Chondrocyte (in vitro differentiated cells): ENCODE results near the gene GALNT10. TPM values are rescaled to one million over a fixed set of nuclear protein-coding genes. Genes with fewer than 3 reads are reported as not detected.

Experiments used
- DNase-seq: peaks from one replicate; pipeline ENCODE4 v3.0.0; 2021; ENCODE audit warnings: mixed read lengths, low spot score
- H3K27ac Mint-ChIP-seq: one replicate; pipeline ENCODE4 v1.8.0; 2021; ENCODE audit warnings: mild to moderate bottlenecking, moderate library complexity, mixed read lengths; ENCODE audit not compliant: unreplicated experiment
- H3K27me3 Mint-ChIP-seq: 2 replicates; pipeline ENCODE4 v1.8.0; 2021; ENCODE audit warnings: low read depth, mixed read lengths
- H3K36me3 Mint-ChIP-seq: 2 replicates; pipeline ENCODE4 v1.8.0; 2021; ENCODE audit warnings: low read depth, mixed read lengths
- H3K4me1 Mint-ChIP-seq: 2 replicates; pipeline ENCODE4 v1.8.0; 2021; ENCODE audit warnings: low read depth, mild to moderate bottlenecking, mixed read lengths
- H3K4me3 Mint-ChIP-seq: one replicate; pipeline ENCODE4 v1.8.0; 2021; ENCODE audit warnings: mild to moderate bottlenecking, moderate library complexity, mixed read lengths; ENCODE audit not compliant: unreplicated experiment
- H3K9me3 Mint-ChIP-seq: 2 replicates; pipeline ENCODE4 v1.8.0; 2021; ENCODE audit warnings: low read depth, mixed read lengths
- total RNA-seq: library from RNA; stranded (reverse); gene quantifications from 3 replicates; pipeline ENCODE4 v1.2.1, GENCODE V29; 2021
- TF ChIP-seq, protein P1 (sequence below): fragments of 200-600 bp; sonication (generic); IDR thresholded peaks from 2 replicates; pipeline ENCODE4 v1.5.0; 2021; ENCODE audit warnings: antibody characterized with exemption, mild to moderate bottlenecking, moderate library complexity

The GALNT10 gene
- total RNA-seq, 1 donor from 2014 or later = 155 TPM

DNA sequence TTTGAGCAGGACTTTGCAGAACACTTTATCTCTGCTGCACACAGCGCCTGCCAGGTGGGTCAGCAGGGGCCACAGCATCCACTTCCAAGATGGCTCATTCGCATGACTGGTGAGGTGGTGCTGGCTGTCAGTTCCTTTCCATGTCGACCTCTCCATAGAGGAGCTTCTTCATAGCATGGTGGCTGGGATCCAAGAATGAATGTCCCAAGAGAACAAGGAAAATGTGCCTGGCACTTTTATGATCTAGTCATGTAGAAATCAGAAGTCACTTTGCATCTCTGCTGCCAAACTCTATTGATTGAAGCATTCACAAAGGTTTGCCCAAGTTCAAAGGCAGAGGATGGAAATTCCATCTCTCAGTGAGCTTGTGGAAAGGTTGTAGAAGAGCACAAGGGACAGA, 85.0 kb downstream of the GALNT10 start:
- H3K4me1 Mint-ChIP-seq = peaks cover 67% of the 10 kb centered on the region
- H3K27me3 Mint-ChIP-seq = no peaks in the 10 kb centered on the region
- DNase-seq = no peak
- no peaks in the 10 kb centered on the region for H3K9me3 Mint-ChIP-seq
- TF ChIP-seq, protein P1, sequence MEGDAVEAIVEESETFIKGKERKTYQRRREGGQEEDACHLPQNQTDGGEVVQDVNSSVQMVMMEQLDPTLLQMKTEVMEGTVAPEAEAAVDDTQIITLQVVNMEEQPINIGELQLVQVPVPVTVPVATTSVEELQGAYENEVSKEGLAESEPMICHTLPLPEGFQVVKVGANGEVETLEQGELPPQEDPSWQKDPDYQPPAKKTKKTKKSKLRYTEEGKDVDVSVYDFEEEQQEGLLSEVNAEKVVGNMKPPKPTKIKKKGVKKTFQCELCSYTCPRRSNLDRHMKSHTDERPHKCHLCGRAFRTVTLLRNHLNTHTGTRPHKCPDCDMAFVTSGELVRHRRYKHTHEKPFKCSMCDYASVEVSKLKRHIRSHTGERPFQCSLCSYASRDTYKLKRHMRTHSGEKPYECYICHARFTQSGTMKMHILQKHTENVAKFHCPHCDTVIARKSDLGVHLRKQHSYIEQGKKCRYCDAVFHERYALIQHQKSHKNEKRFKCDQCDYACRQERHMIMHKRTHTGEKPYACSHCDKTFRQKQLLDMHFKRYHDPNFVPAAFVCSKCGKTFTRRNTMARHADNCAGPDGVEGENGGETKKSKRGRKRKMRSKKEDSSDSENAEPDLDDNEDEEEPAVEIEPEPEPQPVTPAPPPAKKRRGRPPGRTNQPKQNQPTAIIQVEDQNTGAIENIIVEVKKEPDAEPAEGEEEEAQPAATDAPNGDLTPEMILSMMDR = no peak
- no peak overlapping the region for H3K4me3 Mint-ChIP-seq
- no peaks in the 10 kb centered on the region for H3K36me3 Mint-ChIP-seq
- H3K27ac Mint-ChIP-seq = no peak overlapping the region

DNA sequence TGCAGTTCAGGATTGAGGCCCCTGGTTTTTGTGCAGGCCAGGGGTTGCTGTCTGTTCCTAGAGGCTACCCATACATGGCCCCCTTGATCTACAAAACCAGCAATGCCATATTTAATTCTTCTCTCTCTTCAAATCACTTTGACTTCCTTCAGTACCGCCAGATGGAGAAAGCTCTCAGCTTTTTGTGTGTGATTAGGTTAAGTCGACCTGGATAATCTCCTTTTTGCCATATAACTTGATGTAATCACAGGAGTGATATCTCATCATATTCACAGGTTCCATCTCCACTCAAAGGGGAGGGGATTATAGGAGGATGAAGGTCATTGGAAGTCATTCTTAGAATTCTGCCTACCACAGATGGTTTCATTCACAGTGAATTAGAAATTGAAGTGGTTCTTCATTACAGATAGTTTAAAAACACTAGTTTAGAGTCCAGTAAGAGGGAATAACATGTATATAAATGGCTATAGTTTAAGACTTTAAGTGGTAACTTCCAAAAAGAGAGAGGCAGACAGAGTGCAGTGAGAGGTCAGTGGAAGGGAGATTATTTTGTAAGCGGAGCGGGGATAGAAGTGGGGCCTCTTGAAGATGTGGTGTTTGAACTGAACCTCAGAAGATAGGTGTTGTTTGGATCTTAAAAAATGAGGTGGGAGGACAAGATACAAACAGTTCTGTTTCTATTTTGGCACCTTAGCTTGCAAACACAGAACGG, 85.9 kb downstream of the GALNT10 start:
- Mint-ChIP-seq H3K4me1 (peaks cover 65% of the 10 kb centered on the region), H3K36me3 (no peaks in the 10 kb centered on the region), H3K9me3 (no peaks in the 10 kb centered on the region), H3K27me3 (no peaks in the 10 kb centered on the region), H3K27ac (peak overlapping the region; percentile 67), H3K4me3 (no peak overlapping the region)
- TF ChIP-seq, protein P1 = no peak
- no peak for DNase-seq

DNA sequence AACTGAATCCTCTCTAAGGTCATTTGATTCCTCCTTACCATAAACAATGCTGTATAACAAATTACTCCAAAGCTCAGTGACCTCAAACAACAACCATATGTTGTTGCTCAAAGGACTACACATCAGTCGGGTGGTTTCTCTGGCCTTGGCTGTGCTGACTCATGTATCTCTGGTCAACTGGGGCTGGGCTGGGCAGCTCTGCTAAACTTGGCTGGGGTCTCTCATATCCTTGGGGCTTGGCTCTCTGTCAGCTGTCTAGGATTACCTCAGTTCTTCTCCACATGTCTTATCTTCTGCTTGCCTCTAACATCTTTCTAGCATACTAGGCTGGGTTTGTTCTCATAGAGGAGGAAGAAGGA, 86.4 kb downstream of the GALNT10 start:
- TF ChIP-seq, protein P1 = no peak
- Mint-ChIP-seq H3K9me3 (no peaks in the 10 kb centered on the region), H3K27ac (peak overlapping the region; percentile 67), H3K36me3 (no peaks in the 10 kb centered on the region), H3K4me3 (no peak overlapping the region), H3K27me3 (no peaks in the 10 kb centered on the region), H3K4me1 (peaks cover 59% of the 10 kb centered on the region)
- DNase-seq = no peak

DNA sequence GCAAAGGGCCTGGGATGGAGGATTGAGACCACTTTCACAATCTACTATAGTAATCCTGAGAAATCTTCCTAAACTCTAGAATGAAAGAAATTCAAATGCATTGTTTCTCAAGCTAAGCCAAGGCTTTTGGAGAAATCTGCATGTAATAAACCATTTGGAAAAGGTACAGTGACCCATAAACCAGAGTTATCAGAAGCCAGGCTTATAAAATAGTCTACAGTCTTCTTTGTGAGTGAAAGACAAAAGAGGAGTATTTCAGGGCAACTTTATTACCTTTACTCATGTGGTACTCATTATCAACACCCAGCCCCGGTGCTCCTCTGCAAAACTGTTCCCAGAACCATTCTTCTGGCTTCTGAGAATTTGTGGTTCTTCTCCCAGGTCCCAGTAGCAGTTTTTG, 87.0 kb downstream of the GALNT10 start:
- TF ChIP-seq, protein P1 = no peak
- Mint-ChIP-seq H3K36me3 (no peaks in the 10 kb centered on the region), H3K4me1 (peaks cover 54% of the 10 kb centered on the region), H3K4me3 (no peak overlapping the region), H3K9me3 (no peaks in the 10 kb centered on the region), H3K27me3 (no peaks in the 10 kb centered on the region), H3K27ac (peak overlapping the region; percentile 67)
- DNase-seq = no peak

DNA sequence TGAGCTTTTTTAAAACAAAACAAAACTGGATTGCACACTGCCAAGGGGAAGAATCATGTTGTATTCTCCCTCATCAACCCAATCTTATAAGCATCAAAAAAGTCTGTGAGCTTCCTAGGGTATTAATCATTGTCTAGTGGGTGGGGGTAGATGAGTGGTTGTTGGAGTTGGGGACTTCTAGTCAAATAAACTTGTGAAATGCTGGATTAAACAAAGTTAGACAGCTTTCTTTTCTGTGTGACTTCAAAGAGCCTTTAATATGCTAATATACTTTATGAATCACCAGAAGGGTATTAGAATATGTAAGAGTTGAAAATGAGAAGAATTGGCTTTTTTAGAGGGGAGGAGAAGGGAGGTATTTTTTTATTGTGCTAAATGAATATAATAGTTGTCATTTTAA, 87.7 kb downstream of the GALNT10 start:
- H3K9me3 Mint-ChIP-seq = no peaks in the 10 kb centered on the region
- H3K27me3 Mint-ChIP-seq = no peaks in the 10 kb centered on the region
- H3K4me1 Mint-ChIP-seq = peaks cover 47% of the 10 kb centered on the region
- no peaks in the 10 kb centered on the region for H3K36me3 Mint-ChIP-seq
- no peak for DNase-seq
- H3K27ac Mint-ChIP-seq = peak overlapping the region; percentile 29
- TF ChIP-seq, protein P1 = no peak
- H3K4me3 Mint-ChIP-seq = no peak overlapping the region
